Measurements from ENCODE around the gene SESN1.

DNA sequence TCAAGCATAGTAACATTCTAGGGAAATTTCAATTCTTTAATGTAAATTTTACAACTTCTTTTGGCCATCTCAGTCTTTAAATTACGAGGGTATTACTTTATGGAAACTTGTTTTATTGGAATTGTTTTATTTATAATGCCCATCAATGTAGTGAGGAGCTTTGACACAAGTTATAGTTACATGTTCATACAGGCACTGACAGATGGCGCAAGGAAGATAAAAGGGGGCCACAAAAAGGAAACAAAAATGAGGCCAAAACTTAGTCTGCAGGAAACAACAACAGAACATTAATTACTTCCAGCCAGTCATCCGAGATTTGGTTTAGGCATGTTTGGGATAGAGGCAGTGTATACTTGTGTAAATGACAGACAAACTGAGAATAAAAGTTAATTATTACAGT lies 18.3 kb downstream of the SESN1 start:
- TF ChIP-seq, protein P1, sequence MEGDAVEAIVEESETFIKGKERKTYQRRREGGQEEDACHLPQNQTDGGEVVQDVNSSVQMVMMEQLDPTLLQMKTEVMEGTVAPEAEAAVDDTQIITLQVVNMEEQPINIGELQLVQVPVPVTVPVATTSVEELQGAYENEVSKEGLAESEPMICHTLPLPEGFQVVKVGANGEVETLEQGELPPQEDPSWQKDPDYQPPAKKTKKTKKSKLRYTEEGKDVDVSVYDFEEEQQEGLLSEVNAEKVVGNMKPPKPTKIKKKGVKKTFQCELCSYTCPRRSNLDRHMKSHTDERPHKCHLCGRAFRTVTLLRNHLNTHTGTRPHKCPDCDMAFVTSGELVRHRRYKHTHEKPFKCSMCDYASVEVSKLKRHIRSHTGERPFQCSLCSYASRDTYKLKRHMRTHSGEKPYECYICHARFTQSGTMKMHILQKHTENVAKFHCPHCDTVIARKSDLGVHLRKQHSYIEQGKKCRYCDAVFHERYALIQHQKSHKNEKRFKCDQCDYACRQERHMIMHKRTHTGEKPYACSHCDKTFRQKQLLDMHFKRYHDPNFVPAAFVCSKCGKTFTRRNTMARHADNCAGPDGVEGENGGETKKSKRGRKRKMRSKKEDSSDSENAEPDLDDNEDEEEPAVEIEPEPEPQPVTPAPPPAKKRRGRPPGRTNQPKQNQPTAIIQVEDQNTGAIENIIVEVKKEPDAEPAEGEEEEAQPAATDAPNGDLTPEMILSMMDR (conservative IDR thresholded peaks at IDR 0.05 in 1 of 2, IDR thresholded peaks at IDR 0.05 in 1 of 2; ENCODE audit: extremely low read depth in 1 of 2, insufficient read depth in 1 of 2, low read depth in 1 of 2, low read length in 2 of 2): no peak
- TF ChIP-seq EZH2 (IDR thresholded peaks at IDR 0.05; ENCODE audit: borderline replicate concordance, low read length): no peak

All from mammary epithelial cell (primary cell).